ENCODE results near the gene SLCO1C1. TPM values are rescaled to one million over a fixed set of nuclear protein-coding genes. Genes with fewer than 3 reads are reported as not detected.

The SLCO1C1 gene
- total and polyA plus RNA-seq, 9 of the 15 experiments (the other 6 are each of a cell fraction or from before 2014, with no cell fraction given), result not detected

- Histone ChIP-seq H3K27me3 (ENCODE audit: control insufficient read depth in 2 of 2, insufficient read depth in 2 of 2, low read length in 2 of 2) (no peaks in the 10 kb centered on the region), H3K4me2 (ENCODE audit: insufficient read depth, low read length) (no peak overlapping the region), H3K79me2 (ENCODE audit: control insufficient read depth, insufficient read depth, low read length) (no peaks in the 10 kb centered on the region), H3K4me1 (replicated peaks in 1 of 2; ENCODE audit: control insufficient read depth in 2 of 2, insufficient read depth in 2 of 2, low read length in 2 of 2) (no peaks in the 10 kb centered on the region), H3K4me3 (no peak overlapping the region), H4K20me1 (replicated peaks; ENCODE audit: control insufficient read depth, insufficient read depth, low read length) (no peaks in the 10 kb centered on the region), H2AFZ (ENCODE audit: low read depth, low read length) (no peak overlapping the region), H3K9me1 (ENCODE audit: control insufficient read depth, insufficient read depth, low read length) (no peaks in the 10 kb centered on the region), H3K36me3 (ENCODE audit: control insufficient read depth, insufficient read depth, low read length) (no peaks in the 10 kb centered on the region), H3K9ac (ENCODE audit: insufficient read depth in 1 of 2, low read depth in 2 of 2, low read length in 2 of 2) (no peak overlapping the region), H3K9me3 (replicated peaks; ENCODE audit: control insufficient read depth, insufficient read depth, low read depth, low read length) (no peaks in the 10 kb centered on the region), H3K27ac (ENCODE audit: extremely low read depth, low read depth, low read length) (no peak overlapping the region)
- no peak for FAIRE-seq
- ChIA-PET POLR2A (no interaction called here), CTCF (ENCODE audit: low intra/inter-chr PET ratio) (no interaction called here)
- intact Hi-C loops (cut with micrococcal nuclease) (no loop called here), in situ Hi-C loops (cut with MboI) (no loop called here)
- no TSS peak for BruUV-seq (replicated peaks)
- DNase-seq (ENCODE audit: extremely low read depth in 1 of 4, low spot score in 3 of 4), result no peak
- WGBS (ENCODE audit: insufficient coverage, low coverage, missing lambda C conversion rate), result 0% methylated on average over 1 of the region's 1 CpG
- ATAC-seq, result no peak
- TF ChIP-seq ID3 (CRISPR knock-in tag; IDR thresholded peaks at IDR 0.05) (no peak), ID3 (tag; IDR thresholded peaks at IDR 0.05) (no peak), ZNF133 (CRISPR knock-in tag; IDR thresholded peaks at IDR 0.05) (no peak), ZSCAN32 (CRISPR knock-in tag; IDR thresholded peaks at IDR 0.05) (no peak), CHD2 (IDR thresholded peaks at IDR 0.05; ENCODE audit: low read depth, low read length) (no peak), NBN (IDR thresholded peaks at IDR 0.05; ENCODE audit: low read depth) (no peak), SETDB1 (IDR thresholded peaks at IDR 0.05; ENCODE audit: low read length) (no peak), KLF13 (tag; IDR thresholded peaks at IDR 0.05; ENCODE audit: borderline replicate concordance, low read depth) (no peak), NCOA1 (IDR thresholded peaks at IDR 0.05; ENCODE audit: low read depth) (no peak), ZNF239 (CRISPR knock-in tag; IDR thresholded peaks at IDR 0.05) (no peak), ZNF511 (CRISPR knock-in tag; IDR thresholded peaks at IDR 0.05) (no peak), TOE1 (IDR thresholded peaks at IDR 0.05; ENCODE audit: borderline replicate concordance) (no peak), TOE1 (CRISPR knock-in tag; IDR thresholded peaks at IDR 0.05; ENCODE audit: borderline replicate concordance, low read depth) (no peak), TRIM25 (IDR thresholded peaks at IDR 0.05; ENCODE audit: borderline replicate concordance) (no peak), KAT8 (IDR thresholded peaks at IDR 0.05; ENCODE audit: low read depth) (no peak), ZNF23 (CRISPR knock-in tag; IDR thresholded peaks at IDR 0.05) (no peak), MAFG (tag; conservative IDR thresholded peaks at IDR 0.05) (no peak), ZNF609 (CRISPR knock-in tag; IDR thresholded peaks at IDR 0.05; ENCODE audit: borderline replicate concordance) (no peak)
Measured at GRCh38 chr12:20792971-20793370, 97.8 kb downstream of the SLCO1C1 start.
